Activated CD4-positive, CD25-positive, alpha-beta regulatory T cell treated with anti-CD3 and anti-CD28 coated beads, Interleukin-2, amount 50 U/mL, for 16 hours (primary cell): ENCODE measurements around the gene CCDC85C.

ENCODE experiments used
- DNase-seq: peaks from one replicate; pipeline ENCODE4 v3.0.0-alpha.2; 2020; ENCODE audit warnings: low read depth, low spot score

The CCDC85C gene

DNA sequence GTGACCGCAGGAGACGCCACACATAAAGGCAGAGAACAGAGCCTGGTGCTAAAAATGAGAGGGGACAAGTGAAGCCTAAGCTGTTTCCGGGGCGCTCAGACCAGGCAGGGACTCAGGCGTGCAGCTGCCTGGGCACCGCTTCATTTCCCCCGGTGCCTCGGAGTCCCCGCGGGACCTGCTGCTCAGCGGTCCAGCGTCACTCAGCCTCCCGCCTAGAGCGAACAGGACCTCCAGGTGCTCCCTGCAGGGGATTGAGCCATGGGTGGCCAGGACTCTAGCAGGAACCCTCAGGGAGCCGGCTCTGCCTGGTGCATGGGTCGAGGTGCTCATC is 31.0 kb downstream of the CCDC85C start:
- DNase-seq = no peak

DNA sequence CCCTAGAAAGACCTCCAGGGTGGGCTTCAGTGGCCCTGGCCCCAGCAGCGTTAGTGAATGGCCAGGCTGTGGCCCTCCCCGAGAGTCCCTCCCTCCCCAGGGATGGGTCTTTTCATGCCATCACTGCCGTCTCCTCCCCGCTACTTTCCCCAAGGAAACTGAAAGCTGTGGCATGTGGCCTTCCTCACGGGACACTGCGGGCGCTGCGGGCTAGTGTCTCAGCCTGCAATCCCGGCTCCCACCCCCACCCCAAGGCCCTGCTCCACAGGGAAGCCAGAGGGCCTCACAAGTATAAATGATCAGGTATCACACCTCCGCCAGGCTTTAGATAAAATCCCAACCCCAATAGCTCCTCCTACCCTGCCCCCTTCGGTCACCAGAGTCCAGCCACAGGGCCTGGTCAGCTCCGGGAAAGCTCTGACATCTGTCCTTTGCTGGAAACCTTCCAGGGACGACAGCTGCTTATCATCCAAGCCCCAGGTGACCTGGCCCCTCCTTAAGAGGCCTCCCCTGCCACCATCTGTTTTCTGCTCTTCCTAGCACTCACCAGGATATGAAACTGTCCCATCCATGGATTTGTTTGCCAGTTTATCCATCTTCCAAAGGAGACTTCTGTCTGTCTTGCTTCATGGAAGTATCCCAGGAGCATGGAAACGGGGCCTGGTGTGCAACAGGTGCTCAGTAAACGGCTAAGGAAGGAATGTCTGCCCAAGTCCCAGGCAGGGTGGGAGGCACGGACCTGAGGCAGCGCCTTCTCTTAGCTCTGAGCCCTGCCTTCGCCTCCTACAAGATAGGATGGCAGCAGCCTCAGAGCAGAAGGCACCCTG is 31.6 kb downstream of the CCDC85C start:
- no peak for DNase-seq

DNA sequence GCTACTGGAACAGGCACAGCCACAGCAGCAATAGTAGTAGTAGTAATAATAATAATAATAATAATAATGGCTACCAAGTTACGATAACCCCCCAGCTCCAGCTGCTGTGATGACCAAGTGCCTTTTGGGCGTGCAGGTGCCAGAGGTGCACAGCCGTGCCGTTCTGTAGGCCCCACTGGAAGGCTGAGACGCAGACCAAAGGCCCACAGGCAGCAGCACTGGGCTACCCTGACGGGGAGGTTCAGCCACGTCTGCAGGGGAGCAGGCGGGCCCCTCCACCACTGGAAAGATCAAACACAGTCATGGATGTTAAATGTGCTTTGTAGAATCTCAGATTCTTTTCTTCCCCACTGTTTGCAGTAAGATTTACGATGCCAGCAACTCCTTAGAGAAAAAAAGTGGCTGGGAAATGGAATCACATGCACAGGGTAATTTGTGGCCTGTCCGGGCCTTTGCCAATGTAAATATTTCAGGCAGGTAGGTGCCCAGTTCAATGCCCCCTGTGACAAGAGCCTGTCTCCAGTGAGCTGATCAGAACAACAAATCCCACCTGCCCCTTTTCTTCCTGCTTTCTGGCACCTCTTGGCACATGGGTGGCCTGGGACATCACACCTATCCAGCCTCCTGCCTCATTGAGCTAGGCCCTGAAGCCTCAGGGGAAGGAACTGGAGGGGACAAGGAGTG is 32.6 kb downstream of the CCDC85C start:
- no peak for DNase-seq

DNA sequence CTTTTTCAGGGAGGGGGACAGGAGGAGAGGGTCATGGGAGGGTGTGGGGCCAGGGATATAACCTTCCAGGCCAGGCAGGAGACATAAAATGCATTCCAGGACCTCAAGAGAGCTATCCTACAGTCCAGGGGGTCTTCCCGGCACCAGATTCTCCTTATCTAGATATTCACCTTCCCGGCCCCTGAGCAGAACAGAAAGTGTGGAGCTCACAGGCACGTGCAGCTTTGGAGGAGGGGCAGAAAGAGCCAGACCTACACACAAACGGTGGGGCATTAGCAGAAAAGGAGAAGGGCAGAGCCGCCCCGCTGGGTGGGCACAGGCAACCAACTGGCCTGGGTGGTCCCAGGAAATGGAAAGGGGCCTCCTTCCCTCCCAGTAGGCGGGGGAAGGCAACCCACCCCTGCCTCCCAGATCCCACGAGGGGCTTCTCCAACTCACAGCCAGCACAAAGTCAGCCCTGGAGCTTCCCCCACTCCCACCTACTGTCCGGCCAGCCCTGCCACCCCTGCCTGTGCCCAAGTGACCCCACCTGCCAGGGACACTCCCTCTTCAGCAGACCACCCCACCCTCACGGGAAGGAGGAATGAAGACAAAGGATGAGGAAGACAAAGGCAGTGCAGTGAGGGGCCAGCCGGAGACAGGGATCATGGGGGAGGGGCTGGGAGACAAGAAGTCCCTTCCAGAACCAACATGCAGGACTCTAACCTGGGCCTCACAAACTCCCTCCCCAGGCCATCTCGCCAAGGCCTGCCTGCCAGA is 33.3 kb downstream of the CCDC85C start:
- no peak for DNase-seq

DNA sequence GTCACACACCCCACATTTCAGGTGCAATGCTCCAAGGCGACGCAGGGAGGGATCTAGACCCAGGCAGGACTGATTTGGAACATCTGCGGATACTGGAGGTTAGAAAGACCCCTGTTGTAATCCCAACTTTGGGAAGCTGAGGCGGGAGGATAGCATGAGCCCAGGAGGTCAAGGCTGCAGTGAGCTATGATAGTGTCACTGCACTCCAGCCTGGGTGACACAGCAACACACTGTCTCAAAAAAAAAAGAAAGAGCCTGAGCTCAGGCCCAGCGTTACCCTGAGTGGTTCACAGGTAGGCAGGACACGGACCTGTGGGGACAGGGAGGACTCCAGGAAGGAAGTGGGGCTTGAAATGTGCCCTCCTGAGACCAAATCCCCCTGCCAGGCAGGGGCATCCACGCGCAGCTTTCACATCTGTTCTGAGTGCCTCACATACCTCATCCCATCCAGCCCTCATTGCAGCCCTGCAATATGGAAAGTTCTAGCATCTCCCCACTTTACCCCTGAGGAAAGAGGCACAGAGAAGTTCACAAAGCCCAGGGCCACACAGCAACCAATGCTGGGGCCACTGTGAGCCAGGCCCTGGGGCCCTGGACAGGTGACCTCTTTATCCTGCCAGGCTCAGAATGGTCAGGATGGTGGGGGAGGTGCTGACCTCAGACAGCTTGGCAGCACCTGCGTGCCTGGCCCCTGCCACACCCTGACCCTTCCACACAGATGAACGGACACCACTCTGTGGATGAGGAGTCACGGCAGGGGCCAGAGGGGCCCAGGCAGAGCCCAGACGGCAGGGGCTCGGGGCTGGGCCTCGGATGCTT is 34.1 kb downstream of the CCDC85C start:
- DNase-seq = no peak

DNA sequence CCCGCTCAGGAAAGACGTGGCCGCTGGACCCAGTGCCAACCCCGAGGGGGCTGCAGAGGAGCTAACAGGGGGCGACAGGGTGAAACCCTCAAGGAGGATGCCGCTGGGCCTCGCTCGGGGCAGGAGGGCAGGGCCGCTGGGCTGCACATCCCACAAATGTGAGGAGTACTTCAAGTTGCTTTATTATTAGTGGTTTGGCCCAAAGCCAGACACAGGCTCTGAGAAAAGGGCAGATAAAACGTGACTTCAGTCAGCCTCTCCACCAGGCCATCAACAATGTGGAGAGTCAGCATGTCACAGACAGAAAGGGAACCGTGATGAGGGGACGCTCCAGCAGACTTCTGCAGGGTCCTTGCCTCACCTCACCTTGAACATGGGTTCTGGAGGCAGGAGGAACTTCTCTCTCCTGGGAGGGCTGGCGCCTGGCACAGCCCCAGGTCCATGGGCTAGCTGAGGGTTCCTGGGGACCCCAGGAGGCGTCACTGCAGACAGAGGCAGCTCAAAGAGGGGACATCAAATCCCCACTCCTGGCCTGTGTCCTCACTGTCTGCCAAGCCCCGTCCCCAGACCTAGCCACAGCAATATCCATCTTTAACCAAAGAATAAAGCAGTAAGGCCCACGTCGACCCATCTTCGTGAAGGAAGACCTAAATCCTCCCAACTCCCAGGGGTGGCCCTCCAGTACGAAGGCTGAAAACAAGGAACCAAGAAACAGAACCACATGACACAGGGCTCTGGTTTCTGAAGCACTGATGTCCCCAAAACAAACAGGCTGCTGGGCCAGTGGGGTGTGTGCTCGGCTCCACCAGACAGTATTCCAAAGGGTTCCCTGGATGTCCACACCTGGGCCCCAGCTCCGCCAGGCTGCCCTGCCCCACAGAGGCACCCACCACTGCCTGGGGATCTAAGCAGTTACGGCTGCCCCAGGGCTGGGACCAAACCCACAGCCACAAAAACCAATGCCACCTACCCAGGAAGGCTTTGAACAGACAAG is 35.1 kb downstream of the CCDC85C start:
- DNase-seq = no peak

DNA sequence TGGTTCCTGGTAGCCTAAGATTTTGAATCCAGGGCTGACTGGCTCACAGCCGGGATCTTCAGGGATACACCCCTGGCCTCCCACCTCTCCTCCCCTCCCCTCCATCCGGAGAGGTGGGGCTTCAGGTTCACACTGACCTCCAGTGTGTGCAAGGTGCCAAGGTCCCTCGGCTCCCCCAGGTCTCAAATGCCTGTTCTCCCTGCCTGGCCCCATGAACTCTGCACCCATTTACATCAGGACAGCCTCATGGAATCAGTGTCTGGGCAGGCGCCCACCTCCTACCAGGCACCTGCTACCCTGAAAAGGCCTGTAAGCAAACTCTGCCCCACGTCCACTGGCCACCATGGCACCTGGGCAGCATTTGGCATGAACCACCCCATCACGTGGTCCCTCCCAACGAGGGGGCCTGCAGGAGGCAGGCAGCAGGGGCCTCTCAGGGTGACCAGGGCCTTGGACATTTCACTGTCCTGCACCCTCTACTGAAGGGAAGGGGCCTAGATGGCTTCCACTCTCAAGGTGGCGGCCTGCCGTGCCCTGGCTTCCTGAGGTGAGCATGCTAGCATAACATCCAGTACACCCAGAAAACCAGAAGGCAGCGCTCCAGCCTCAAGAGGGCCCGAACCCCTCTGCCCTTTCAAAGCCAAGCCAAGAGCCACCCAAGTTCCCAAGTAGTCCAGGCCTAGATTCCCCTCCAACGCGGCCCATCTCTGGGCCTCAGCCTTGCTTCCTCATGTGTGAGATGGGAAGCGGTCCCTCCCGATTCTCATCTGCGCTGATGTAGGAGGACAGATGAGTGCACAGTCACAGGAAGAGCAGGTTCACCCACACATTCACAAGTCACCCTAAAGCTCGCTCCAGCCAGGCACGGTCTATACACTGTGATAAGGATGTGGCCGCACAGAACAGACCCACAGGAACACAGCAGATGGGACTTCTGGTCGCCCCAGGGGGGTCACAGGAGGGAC is 37.3 kb downstream of the CCDC85C start:
- DNase-seq = no peak

DNA sequence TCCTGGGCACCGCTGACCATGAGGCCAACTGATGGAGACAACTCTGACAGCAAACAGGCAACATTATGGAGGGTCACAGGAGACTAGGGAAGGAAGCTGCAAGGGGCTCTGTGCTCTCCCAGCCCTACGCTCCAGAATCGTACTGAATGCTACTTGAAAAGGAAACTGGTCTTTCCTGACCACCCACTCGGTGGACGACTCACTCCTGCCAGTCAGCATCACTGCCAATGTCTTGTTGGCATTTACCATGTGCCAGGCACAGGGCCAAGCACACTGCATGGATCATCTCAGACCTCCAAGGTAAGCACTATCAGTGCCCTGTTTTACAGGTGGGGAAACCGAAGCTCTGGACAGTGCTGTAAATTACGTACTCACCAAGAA is 38.0 kb downstream of the CCDC85C start:
- DNase-seq = no peak

DNA sequence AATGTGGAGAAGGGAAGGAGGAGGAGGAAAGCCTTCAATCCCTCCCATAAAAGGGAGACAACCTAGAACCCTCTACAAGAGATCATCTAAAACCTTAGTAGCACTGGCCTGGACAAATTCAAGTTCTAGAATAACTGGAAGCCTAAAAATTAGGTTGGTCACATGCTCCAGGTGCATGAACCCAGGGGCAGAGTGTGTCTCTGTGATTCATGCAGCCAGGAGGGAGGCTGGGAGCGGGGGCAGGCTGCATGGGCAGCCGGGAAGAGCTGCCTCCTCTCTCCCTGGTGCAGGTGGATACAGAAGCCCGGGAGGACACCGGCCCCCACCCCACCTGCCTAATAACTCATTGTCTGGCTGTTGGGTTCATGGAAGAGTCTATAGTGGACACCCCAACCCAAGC is 38.6 kb downstream of the CCDC85C start:
- no peak for DNase-seq

DNA sequence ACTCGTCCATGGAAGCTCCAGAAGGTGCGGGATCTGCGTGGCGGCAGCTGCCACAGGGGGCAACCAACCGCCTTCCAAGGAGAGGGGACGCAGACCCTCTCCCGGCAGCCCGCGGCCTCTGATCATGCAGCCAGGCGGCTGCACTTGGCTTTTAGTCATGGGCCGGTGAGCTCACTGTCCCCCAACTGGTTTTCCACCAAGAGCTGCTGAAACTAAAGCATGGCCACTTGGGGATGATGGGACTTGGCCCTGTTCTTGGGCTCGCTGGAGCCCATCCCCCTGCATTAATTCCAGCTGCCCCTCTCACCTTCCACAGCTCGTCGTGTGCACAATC is 39.1 kb downstream of the CCDC85C start:
- DNase-seq = no peak

DNA sequence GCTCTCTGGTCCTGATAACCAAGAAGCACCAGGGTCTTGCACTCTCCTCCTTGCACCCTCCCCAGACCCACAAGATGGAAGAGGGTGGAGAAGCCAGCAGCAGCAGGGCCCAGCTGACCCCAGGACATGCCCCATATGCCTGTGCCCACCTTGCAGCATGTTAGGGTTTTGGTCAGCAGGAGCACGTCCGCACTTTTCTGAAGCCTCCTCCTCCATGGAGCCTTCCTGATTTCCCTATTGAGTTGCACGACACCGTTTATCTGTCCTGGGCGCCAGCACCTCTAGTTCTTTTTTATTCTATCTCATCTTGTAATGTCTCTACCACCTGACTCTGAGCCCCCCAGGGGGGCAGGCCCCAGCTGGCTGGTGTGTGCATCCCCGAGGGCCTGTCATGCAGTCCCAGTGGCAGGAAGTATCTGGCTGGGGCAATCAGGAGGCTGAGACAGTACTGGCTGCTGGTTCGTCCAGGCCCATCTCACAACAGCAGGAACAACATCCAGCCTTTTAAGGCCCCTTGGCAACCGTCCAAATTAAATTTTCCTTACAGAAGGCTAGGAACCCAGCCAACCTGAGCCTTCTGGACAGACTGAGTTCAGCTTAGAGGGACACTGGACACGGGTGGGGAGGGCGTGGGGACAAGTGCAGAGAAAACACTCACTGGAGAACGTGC is 39.6 kb downstream of the CCDC85C start:
- no peak for DNase-seq

DNA sequence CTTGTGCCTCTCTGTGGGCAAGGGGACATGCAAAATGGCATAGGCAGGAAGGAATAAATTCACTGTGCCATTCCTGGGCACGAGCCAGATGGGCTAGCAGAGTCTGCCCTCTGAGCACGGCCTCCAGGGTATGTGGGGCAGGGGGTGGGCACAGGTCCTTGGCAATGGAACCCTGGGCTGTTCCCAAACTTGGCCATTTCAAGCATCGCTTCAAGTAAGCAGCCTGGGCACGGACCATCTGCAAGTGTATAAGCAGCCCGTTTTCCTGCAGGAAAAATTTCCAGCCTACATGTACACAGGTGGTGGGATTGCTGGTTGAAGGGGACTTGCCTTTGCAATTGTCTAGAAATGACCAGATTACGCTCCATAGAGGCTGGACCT is 40.3 kb downstream of the CCDC85C start:
- no peak for DNase-seq

DNA sequence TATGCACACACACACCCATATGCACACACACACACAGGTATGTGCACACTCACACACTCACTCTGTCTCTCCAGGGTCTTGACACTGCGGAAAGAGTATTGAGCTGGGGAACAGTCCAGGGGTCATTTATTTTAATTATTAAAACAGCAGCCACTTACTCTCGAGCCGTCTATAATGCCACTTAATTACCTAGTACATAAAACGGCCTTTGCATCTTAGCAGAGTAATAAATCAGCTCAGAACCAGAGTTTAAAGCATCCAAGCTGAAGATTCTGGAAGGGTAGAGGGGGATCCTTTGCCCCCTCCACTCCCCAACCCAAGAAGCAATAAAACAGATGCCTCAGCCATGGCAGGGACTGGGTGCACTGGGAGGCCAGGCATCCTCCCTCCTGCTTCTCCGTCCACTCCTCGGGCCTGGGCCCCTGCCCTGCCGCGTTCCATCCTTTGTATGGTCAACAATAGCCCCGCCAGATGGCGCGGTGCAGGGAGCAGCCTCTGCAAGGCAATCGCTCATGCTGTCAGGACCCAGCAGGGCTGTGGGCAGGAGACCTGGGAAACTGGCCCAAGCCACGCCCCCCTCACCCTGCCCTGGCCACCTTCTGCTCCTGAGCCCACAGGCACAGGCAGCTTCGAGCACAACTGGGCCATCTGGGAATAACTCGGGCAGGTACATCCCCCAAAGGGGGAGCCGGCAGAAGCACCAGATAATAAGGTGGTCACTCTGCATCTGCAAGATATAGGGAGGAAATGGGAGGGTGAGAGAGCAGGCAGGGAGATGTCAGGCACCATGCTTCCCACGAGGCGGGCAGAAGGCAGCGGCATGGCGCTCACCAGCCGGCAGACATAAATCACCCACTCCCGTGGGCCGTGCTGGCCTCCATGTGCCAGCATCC is 40.9 kb downstream of the CCDC85C start:
- DNase-seq = no peak

DNA sequence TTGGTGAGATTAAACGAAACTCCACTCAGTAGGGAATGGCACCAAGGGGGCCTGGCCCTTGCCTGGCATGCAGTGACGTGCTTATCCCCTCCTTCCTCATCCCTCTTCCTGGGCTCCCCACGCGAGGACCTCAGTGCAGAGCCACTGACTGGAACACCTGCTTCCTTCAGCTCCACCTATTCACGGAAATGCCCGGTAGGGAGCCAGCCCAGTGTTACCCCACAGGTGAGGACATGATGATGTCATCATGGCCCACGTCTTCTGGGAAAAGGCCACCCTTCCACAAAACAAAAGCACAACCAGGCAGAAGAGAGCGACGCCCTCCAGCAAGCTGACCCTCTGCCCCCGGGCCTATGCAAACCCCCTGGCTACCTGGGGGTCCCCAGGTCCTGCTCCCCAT is 42.1 kb downstream of the CCDC85C start:
- no peak for DNase-seq

DNA sequence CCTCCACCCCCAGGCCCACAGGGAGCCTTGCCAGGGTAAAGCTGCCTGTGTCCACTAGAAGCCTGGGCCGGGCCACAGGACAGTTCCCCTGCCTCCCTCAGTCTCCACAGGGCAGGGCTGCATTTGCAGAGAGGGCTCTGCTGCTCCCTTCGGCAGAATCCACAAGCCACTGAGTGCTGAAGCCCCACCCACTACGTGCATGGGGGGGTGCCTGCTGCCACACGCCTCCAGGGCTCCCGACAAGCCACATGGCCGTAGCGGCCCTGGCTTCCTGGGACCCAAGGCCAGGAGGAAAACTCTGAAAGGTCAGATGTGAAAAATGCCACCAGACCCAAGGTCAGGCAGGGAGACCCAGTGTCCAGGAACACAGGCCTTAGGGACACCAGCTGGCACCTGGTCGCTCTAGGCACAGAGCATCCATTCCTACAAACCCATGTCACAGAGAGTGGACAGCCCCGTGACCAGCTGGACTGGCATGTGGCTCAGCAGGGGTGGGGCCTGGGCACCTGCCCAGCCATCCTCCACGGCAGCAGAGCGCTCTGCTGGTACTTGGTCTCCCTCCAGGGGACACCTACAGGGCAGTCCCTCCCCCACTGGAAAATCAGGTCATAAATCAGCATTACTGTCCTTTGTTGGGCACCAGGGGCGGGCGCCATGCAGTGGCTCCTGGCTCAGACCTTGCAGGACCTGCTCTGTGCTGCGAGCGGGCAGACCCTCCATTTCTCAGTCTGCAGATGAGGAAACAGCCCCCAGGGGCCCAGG is 42.9 kb downstream of the CCDC85C start:
- DNase-seq = no peak

DNA sequence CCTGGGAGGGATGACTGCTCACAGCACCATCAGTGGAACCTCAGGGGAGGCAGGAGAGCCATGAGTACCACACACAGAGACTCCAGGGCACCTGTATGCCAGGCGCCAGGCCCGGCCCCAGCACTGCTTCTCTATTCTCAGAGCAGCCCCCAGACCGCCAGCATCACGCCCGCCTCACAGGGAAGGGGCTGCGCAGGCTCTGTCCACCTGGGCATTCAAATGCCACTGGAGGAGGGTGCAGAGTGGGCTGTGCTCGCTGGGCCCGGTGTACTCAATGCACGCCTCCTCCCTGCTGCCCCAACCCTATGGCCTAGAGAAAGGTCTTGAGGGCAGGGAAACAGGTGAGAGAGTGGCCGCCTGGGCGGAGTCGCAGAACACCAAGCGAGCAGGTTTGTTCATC is 43.6 kb downstream of the CCDC85C start:
- DNase-seq = no peak

DNA sequence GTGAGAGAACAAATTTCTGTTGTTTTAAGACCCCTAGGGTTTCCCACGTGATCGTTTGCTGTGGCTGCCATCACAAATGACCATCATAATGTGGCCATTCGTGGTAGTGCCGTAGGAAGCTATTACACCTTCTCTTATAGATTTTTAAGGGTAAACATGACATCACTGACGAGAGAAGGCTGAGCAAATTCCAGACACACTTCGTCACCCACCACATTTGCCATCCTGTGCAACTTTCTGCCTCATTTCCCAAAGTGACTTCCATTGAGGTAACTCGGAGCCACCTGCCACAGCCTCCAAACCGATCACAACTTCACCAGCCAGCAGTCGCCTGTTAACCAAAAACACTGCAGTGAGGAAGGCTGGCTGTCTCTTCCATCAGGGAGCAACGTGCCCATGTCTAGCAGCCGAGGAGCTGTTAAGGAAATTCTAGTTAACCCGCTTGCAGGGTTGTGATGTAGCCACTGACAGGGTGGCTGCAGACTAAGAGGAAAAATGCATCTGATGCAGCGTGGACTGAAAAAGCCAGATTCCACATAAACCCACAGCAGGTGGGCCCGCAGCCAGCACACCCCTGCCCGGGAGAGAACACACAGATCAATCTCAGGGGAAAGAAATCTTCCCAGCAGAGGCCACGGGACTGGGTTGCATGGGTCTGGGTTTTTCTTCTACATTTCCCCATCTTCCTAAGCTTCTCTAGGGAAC is 44.6 kb downstream of the CCDC85C start:
- DNase-seq = no peak
